Endothelial cell of umbilical vein (primary cell): ENCODE data around the gene RELN. TPM values are rescaled to one million over a fixed set of nuclear protein-coding genes. Genes with fewer than 3 reads are reported as not detected.

Experiments
- BruUV-seq: library from RNA; stranded (reverse); fragments of 400-500 nt; replicated peaks from 2 replicates; lab custom pipeline; 2021; lab: Mats Ljungman, UMichigan
- CTCF ChIA-PET: fragments of 300-600, 350-600 bp; sonication (Branson Sonifier 250); formaldehyde crosslinking; loops from one replicate; lab custom pipeline; 2021; ENCODE audit warnings: antibody characterized with exemption, inconsistent platforms; lab: Charles Lee
- POLR2A ChIA-PET: fragments of 300-600, 350-600 bp; sonication (Branson Sonifier 250); formaldehyde crosslinking; loops from one replicate; lab custom pipeline; 2021; ENCODE audit warnings: antibody characterized with exemption, inconsistent platforms; lab: Charles Lee
- DNase-seq: peaks from one replicate; pipeline ENCODE4 v3.0.0-alpha.2; 2011; ENCODE audit warnings: low read depth, low spot score
- FAIRE-seq: peaks from 2 replicates; lab custom pipeline; 2011; peaks lifted over from hg19 to GRCh38; lab: Jason Lieb, UNC
- H2AFZ ChIP-seq: 2 replicates; pipeline ENCODE4 v1.6.0; 2012; ENCODE audit warnings: low read depth, low read length, control low read depth, inconsistent platforms
- H3K27ac ChIP-seq: 2 replicates; pipeline ENCODE4 v1.5.1; 2011; ENCODE audit warnings: low read depth, mild to moderate bottlenecking, control low read depth, low read length, moderate library complexity; ENCODE audit not compliant: insufficient read depth
- H3K27me3 ChIP-seq, 2 experiments: 2 replicates each; pipeline versions ENCODE4 v1.6.0 to v1.6.1; 2011; ENCODE audit warnings: low read length in 2 of 2, mixed read lengths in 1 of 2; ENCODE audit not compliant: control insufficient read depth in 2 of 2, insufficient read depth in 2 of 2
- H3K36me3 ChIP-seq, 2 experiments: 2 replicates in 1 of 2; 3 replicates in 1 of 2; pipeline ENCODE4 v1.5.1; 2011; ENCODE audit warnings: low read length in 2 of 2, mild to moderate bottlenecking in 1 of 2, moderate library complexity in 1 of 2; ENCODE audit not compliant: control insufficient read depth in 2 of 2, insufficient read depth in 2 of 2; ENCODE audit errors: extremely low read depth in 1 of 2
- H3K4me1 ChIP-seq: 3 replicates; pipeline ENCODE4 v1.5.1; 2011; ENCODE audit warnings: mild to moderate bottlenecking, low read length; ENCODE audit not compliant: control insufficient read depth, insufficient read depth; ENCODE audit errors: extremely low read depth
- H3K4me2 ChIP-seq: 2 replicates; pipeline ENCODE4 v1.6.1; 2011; ENCODE audit warnings: low read length, control low read depth, mixed read lengths; ENCODE audit not compliant: insufficient read depth
- H3K4me3 ChIP-seq, 3 experiments: fragments of 200-600 bp in 1 of 3; sonication (generic), shearing (Covaris generic) in 1 of 3; replicated peaks in 1 of 3; 2 replicates each; pipeline ENCODE4 v1.5.1; 2011 to 2016; ENCODE audit warnings: control low read depth in 3 of 3, low read length in 3 of 3, mild to moderate bottlenecking in 2 of 3, inconsistent platforms in 1 of 3, low read depth in 1 of 3, moderate library complexity in 1 of 3; ENCODE audit not compliant: insufficient read depth in 1 of 3
- H3K79me2 ChIP-seq: 2 replicates; pipeline ENCODE4 v1.6.0; 2012; ENCODE audit warnings: low read length, inconsistent platforms; ENCODE audit not compliant: control insufficient read depth, insufficient read depth
- H3K9ac ChIP-seq: replicated peaks from 2 replicates; pipeline ENCODE3; 2011; ENCODE audit warnings: low read length, control low read depth; ENCODE audit not compliant: insufficient read depth; ENCODE audit errors: extremely low read depth
- H3K9me1 ChIP-seq: replicated peaks from 3 replicates; pipeline ENCODE4 v1.6.0; 2011; ENCODE audit warnings: mild to moderate bottlenecking, low read length; ENCODE audit not compliant: control insufficient read depth, insufficient read depth; ENCODE audit errors: extremely low read depth
- H3K9me3 ChIP-seq: replicated peaks from 2 replicates; pipeline ENCODE4 v1.5.1; 2012; ENCODE audit warnings: low read length, inconsistent platforms; ENCODE audit not compliant: control insufficient read depth, insufficient read depth
- H4K20me1 ChIP-seq: replicated peaks from 2 replicates; pipeline ENCODE3; 2011; ENCODE audit warnings: mild to moderate bottlenecking, low read length; ENCODE audit not compliant: control insufficient read depth, insufficient read depth; ENCODE audit errors: extremely low read depth
- EZH2 ChIP-seq: IDR thresholded peaks from 2 replicates; pipeline ENCODE4 v1.6.1; 2012; ENCODE audit warnings: borderline replicate concordance, low read depth, mild to moderate bottlenecking, moderate library complexity, low read length, inconsistent platforms; ENCODE audit not compliant: severe bottlenecking
- FOS ChIP-seq: IDR thresholded peaks from 2 replicates; pipeline ENCODE4 v1.6.1; 2011; ENCODE audit warnings: mild to moderate bottlenecking, low read length, moderate library complexity, borderline replicate concordance; ENCODE audit not compliant: insufficient read depth
- GATA2 ChIP-seq: IDR thresholded peaks from 2 replicates; pipeline ENCODE4 v1.7.0; 2011; ENCODE audit warnings: low read depth, mild to moderate bottlenecking, moderate library complexity, mixed read lengths, low read length; ENCODE audit not compliant: insufficient read length, insufficient read depth
- JUN ChIP-seq: IDR thresholded peaks from 2 replicates; pipeline ENCODE4 v1.6.1; 2011; ENCODE audit warnings: borderline replicate concordance, low read depth; ENCODE audit not compliant: insufficient read length, insufficient read depth
- MYC ChIP-seq: IDR thresholded peaks from one replicate; pipeline ENCODE4 v1.6.1; 2011; ENCODE audit warnings: mild to moderate bottlenecking, low read depth, low read length
- POLR2A ChIP-seq: IDR thresholded peaks from 2 replicates; pipeline ENCODE4 v1.6.1; 2012; ENCODE audit warnings: low read depth, mild to moderate bottlenecking, control low read depth, low read length
- POLR2AphosphoS5 ChIP-seq: IDR thresholded peaks from 2 replicates; pipeline ENCODE4 v1.6.1; 2012; ENCODE audit warnings: low read depth, mild to moderate bottlenecking, control low read depth, low read length, moderate library complexity; ENCODE audit not compliant: insufficient read depth
- dilution Hi-C: fragments of 300-500 bp; cut with MboI; formaldehyde crosslinking; loops from one replicate; pipeline ENCODE4 v1.15.0; 2019; ENCODE audit warnings: low sequenced_read_pairs; ENCODE audit not compliant: extremely low pct_ligation_motif_present
- intact Hi-C: fragments of 100-400 bp; cut with micrococcal nuclease; formaldehyde crosslinking; loops from one replicate; pipeline ENCODE4 v1.10.0; 2022
- polyA plus RNA-seq, 4 experiments: library from polyadenylated mRNA; depleted of rRNA in 3 of 4; stranded (reverse) in 3 of 4; unstranded in 1 of 4; fragments of >200 nt; gene quantifications; 2 replicates each; pipeline versions ENCODE4 v1.2.1 to v1.2.3, GENCODE V29; 2011 to 2012; ENCODE audit warnings: missing spikeins in 1 of 4
- total RNA-seq: library from RNA; stranded (reverse); gene quantifications from 2 replicates; pipeline ENCODE4 v1.2.3, GENCODE V29; 2021
- TF ChIP-seq, protein P1 (sequence below), 2 donors: IDR thresholded peaks; 1 replicate in 1 of 2; 2 replicates in 1 of 2; pipeline ENCODE4 v1.5.1; 2011; ENCODE audit warnings: low read length in 2 of 2, mild to moderate bottlenecking in 2 of 2, moderate library complexity in 2 of 2, control low read depth in 1 of 2, inconsistent platforms in 1 of 2, low read depth in 1 of 2; ENCODE audit not compliant: insufficient read depth in 1 of 2; ENCODE audit errors: extremely low read depth in 1 of 2
- TF ChIP-seq, protein P2 (sequence below): IDR thresholded peaks from 2 replicates; pipeline ENCODE4 v1.6.1; 2011; ENCODE audit not compliant: insufficient read depth, insufficient read length

Gene RELN
- total and polyA plus RNA-seq, 2 donors (not counting 3 experiments of a cell fraction or from before 2014, with no cell fraction given), result 0.15 to 0.22 TPM

DNA sequence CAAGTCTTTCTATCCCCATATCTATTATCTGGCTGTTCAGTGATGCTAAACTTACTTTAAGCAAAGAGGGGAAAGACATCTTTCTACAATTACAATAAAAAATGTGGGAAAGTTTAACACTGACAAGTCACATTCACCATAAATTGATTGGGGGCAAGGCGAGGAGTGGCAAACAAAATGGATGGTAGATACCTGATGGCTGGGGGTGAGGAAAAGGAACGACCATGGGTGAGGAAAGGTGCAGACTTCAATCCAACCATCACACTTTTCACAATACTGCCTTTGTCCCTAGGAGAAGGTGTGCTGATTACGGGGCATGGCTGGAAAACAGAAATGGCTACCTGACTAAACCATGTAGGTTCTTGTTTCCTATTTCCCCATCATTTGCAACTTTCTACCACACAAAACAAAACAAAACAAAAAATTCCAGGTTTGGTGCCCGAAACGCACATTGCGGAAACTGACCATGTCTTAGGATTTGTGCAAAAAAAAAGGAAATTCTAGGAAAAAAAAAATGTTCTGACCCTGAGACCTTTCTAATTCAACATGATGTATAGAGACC, 3.8 kb downstream of the RELN start:
- ChIA-PET POLR2A (no interaction called here), CTCF (no interaction called here)
- peaks cover 23 to 51% of the 10 kb centered on the region in 2 experiments for H3K27me3 ChIP-seq
- TF ChIP-seq FOS, result no peak
- TF ChIP-seq, protein P1, sequence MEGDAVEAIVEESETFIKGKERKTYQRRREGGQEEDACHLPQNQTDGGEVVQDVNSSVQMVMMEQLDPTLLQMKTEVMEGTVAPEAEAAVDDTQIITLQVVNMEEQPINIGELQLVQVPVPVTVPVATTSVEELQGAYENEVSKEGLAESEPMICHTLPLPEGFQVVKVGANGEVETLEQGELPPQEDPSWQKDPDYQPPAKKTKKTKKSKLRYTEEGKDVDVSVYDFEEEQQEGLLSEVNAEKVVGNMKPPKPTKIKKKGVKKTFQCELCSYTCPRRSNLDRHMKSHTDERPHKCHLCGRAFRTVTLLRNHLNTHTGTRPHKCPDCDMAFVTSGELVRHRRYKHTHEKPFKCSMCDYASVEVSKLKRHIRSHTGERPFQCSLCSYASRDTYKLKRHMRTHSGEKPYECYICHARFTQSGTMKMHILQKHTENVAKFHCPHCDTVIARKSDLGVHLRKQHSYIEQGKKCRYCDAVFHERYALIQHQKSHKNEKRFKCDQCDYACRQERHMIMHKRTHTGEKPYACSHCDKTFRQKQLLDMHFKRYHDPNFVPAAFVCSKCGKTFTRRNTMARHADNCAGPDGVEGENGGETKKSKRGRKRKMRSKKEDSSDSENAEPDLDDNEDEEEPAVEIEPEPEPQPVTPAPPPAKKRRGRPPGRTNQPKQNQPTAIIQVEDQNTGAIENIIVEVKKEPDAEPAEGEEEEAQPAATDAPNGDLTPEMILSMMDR (IDR thresholded peaks at IDR 0.05; ENCODE audit: extremely low read depth in 1 of 2, insufficient read depth in 1 of 2, low read depth in 1 of 2, low read length in 2 of 2), result no peak
- TF ChIP-seq GATA2, result no peak
- TF ChIP-seq EZH2, result no peak
- no peak for TF ChIP-seq MYC
- TF ChIP-seq JUN, result no peak
- no peak for TF ChIP-seq POLR2A
- TF ChIP-seq, protein P2, sequence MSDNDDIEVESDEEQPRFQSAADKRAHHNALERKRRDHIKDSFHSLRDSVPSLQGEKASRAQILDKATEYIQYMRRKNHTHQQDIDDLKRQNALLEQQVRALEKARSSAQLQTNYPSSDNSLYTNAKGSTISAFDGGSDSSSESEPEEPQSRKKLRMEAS, result no peak
- no peak for TF ChIP-seq POLR2AphosphoS5
- no peak for FAIRE-seq
- H2AFZ ChIP-seq, result no peak overlapping the region
- H3K4me2 ChIP-seq, result no peak overlapping the region
- BruUV-seq, result no TSS peak
- no peaks in the 10 kb centered on the region for H3K79me2 ChIP-seq
- DNase-seq, result no peak
- no peaks in the 10 kb centered on the region for H4K20me1 ChIP-seq
- H3K36me3 ChIP-seq, result no peaks in the 10 kb centered on the region
- no peak overlapping the region for H3K4me3 ChIP-seq
- H3K9ac ChIP-seq, result no peak overlapping the region
- intact Hi-C loops, result loop anchor here (10.0 kb wide), 1 partner anchor 411 kb away; no protein-coding TSS in a partner anchor
- peaks cover 12% of the 10 kb centered on the region for H3K4me1 ChIP-seq
- no peak overlapping the region for H3K27ac ChIP-seq
- dilution Hi-C loops, result no loop called here
- H3K9me1 ChIP-seq, result no peaks in the 10 kb centered on the region
- no peaks in the 10 kb centered on the region for H3K9me3 ChIP-seq
